Measurements from ENCODE around the gene EPG5.

The EPG5 gene

DNA sequence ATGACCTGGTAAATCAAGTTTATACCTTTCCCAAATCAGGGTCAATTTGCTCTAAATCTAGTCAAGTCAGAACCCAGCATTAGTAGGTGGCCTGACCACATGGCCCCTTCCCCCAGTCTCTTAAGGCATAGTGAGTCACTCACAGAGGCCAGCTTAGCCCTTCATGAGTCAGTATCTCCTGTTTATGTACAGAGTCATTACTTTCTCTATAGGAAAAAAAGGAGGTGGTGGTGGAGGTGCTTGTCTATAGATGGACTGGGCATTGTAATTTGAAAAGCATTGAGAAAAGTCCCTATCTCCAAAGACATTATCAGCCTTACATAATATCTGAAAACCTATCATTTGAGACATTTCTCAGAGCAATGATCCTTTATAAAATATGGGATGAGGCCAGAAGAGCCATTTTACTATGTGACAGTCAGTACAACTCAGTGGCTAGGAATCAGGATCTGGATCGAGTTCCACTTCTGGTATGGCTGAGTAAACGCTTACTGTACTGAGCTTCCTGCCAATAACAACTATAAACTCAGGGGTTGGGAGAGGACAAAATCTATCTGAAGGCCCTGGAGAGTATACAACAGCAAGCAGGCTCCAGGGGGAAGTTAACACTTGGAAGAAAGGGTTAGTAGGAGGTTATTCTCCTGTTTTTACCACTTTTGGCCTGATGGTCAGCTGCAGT, 164.2 kb downstream of the EPG5 start:
- DNase-seq (ENCODE audit: low read depth), result peak; percentile 92

DNA sequence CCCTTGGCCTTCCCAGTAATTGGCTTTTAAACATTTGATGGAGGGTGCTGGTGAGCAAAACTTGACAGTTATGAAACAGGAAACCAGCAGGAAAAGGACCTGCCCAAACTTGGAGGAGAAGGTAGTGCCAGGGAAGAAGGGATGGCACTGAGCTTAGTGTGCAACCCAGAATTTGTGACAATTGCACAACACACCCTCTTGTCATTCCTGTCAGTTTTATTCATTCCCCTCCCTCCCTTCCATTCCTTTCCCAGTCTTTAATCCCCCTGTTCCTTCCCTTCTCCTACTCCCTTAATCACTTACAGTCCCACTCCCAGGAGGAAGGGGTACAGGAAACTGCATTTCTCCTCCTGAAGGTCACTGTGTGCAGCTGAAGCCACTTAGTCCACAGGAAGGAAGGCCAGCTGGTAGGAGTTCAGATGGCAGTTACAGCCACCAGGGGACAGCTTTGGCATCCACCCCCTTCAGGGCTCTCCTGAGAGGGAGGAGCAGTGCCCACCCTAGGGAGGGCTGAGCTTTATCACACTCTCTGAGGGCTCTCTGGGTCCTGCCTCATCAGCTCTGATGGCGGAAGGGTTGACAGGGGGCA, 165.6 kb downstream of the EPG5 start:
- DNase-seq (ENCODE audit: low read depth), result no peak

Data from HS-5 (cell line).